Fibroblast of the aortic adventitia (primary cell): ENCODE measurements around the gene GSTT2. TPM values are rescaled to one million over a fixed set of nuclear protein-coding genes. Genes with fewer than 3 reads are reported as not detected.

Experiments used
- DNase-seq: peaks from one replicate; pipeline ENCODE4 v3.0.0-alpha.2; 2010; ENCODE audit warnings: low read depth
- H3K4me3 ChIP-seq: 2 replicates; pipeline ENCODE4 v1.5.1; 2011; ENCODE audit warnings: low read depth, mild to moderate bottlenecking, control low read depth, low read length, moderate library complexity
- CTCF ChIP-seq: IDR thresholded peaks from 2 replicates; pipeline ENCODE4 v1.5.1; 2011; ENCODE audit warnings: mild to moderate bottlenecking, low read length, control low read depth, inconsistent platforms; ENCODE audit not compliant: insufficient read depth
- total RNA-seq: library from RNA; depleted of rRNA; stranded (reverse); fragments of >200 nt; gene quantifications from 2 replicates; pipeline ENCODE4 v1.2.3, GENCODE V29; 2012; ENCODE audit warnings: low replicate concordance

GSTT2 gene
- total RNA-seq, 1 donor, result 0.54 TPM

- no peak for DNase-seq
- no peak overlapping the region for H3K4me3 ChIP-seq
- TF ChIP-seq CTCF, result no peak
Observed at GRCh38 chr22:24028533-24028932, 48.6 kb downstream of the GSTT2 start.

- no peak for DNase-seq
- H3K4me3 ChIP-seq, result no peak overlapping the region
- TF ChIP-seq CTCF, result no peak
Observed at GRCh38 chr22:24029304-24029703, 49.4 kb downstream of the GSTT2 start.

- no peak for DNase-seq
- TF ChIP-seq CTCF, result no peak
- H3K4me3 ChIP-seq, result no peak overlapping the region
Observed at GRCh38 chr22:24030186-24030702, 50.3 kb downstream of the GSTT2 start.

Other genes with a start within 250 kb of the GSTT2 start
- 5.3 and 5.9 TPM in 2 replicates for gene ZNF70, start 229.0 kb upstream of the GSTT2 start, total RNA-seq
- gene VPREB3, start 225.7 kb upstream of the GSTT2 start, total RNA-seq, result not detected in 2 replicates
- gene C22orf15, start 217.1 kb upstream of the GSTT2 start, total RNA-seq, result 0.18 and 4.9 TPM in 2 replicates
- 2.5 and 2.6 TPM in 2 replicates for gene CHCHD10, start 212.2 kb upstream of the GSTT2 start, total RNA-seq
- 5.1 and 47.8 TPM in 2 replicates for gene MMP11, start 207.3 kb upstream of the GSTT2 start, total RNA-seq
- 55.2 and 96.1 TPM in 2 replicates for gene SMARCB1, start 193.2 kb upstream of the GSTT2 start, total RNA-seq
- gene DERL3, start 141.1 kb upstream of the GSTT2 start, total RNA-seq, result 0.36 TPM in 1 of 2 replicates, not detected in the other
- gene SLC2A11, start 122.3 kb upstream of the GSTT2 start, total RNA-seq, result 11.4 and 11.9 TPM in 2 replicates
- 27.3 and 160 TPM in 2 replicates for gene MIF, start 85.8 kb upstream of the GSTT2 start, total RNA-seq
- gene GSTT2B, start 18.9 kb upstream of the GSTT2 start, total RNA-seq, result 4.9 and 9.0 TPM in 2 replicates
- gene DDTL, start 13.2 kb upstream of the GSTT2 start, total RNA-seq, result 0.81 and 1.8 TPM in 2 replicates
- gene DDT, start 5.7 kb upstream of the GSTT2 start, total RNA-seq, result 36.4 and 82.9 TPM in 2 replicates
- not detected in 2 replicates for gene GSTT4, start 25.3 kb downstream of the GSTT2 start, total RNA-seq
- 49.2 and 70.5 TPM in 2 replicates for gene CABIN1, start 31.2 kb downstream of the GSTT2 start, total RNA-seq
- 0.99 and 5.6 TPM in 2 replicates for gene SUSD2, start 201.4 kb downstream of the GSTT2 start, total RNA-seq